PC-9 (cell line): Measurements from ENCODE around the gene EYS.

Source experiments
- CTCF ChIP-seq: fragments of 200-600 bp; sonication (generic); conservative IDR thresholded peaks from 2 replicates; pipeline ENCODE4 v1.6.1; 2017; ENCODE audit warnings: mixed run types, antibody characterized with exemption, mild to moderate bottlenecking, moderate library complexity
- EZH2 ChIP-seq: fragments of 200-600 bp; sonication (generic); IDR thresholded peaks from 2 replicates; pipeline ENCODE4 v1.8.0; 2017; ENCODE audit warnings: antibody characterized with exemption, low read depth

GRCh38 chr6:64293298-64293697 is 1413.7 kb downstream of the EYS start:
- TF ChIP-seq CTCF (no peak), EZH2 (no peak)
